Natural killer cell treated with Interleukin-12 subunit alpha and Interleukin-12 subunit beta and Interleukin-15 and Interleukin-18, amount 100 ng/mL, for 72 hours (primary cell): ENCODE results near the gene SMAGP. TPM values are rescaled to one million over a fixed set of nuclear protein-coding genes. Genes with fewer than 3 reads are reported as not detected.
"Not testable (repeated sequence)": the region's sequence is repeated elsewhere in the genome, so short reads cannot be mapped to it uniquely, and the experiment has no call there.

Experiments used
- ATAC-seq, 2 donors: fragments of 150-1000 bp; cut with Tn5 transposase in 1 of 2; sonication (Bioruptor Pico), chemical (Tn5 transposase) in 1 of 2; 2 replicates each; pipeline ENCODE4 v1.10.0; 2021
- DNase-seq: peaks from one replicate; pipeline ENCODE4 v3.0.0; 2022; ENCODE audit warnings: low spot score
- H3K27ac Mint-ChIP-seq, 2 donors: 1 replicate in 1 of 2; 2 replicates in 1 of 2; pipeline ENCODE4 v1.8.0; 2022; ENCODE audit warnings: mixed read lengths in 2 of 2, mild to moderate bottlenecking in 1 of 2, moderate library complexity in 1 of 2
- H3K27me3 Mint-ChIP-seq, 2 donors: 1 replicate in 1 of 2; 2 replicates in 1 of 2; pipeline ENCODE4 v1.8.0; 2022; ENCODE audit warnings: mixed read lengths in 2 of 2
- H3K36me3 Mint-ChIP-seq: one replicate; pipeline ENCODE4 v1.8.0; 2022; ENCODE audit warnings: mixed read lengths
- H3K4me1 Mint-ChIP-seq, 2 donors: 1 replicate in 1 of 2; 2 replicates in 1 of 2; pipeline ENCODE4 v1.8.0; 2022; ENCODE audit warnings: low read depth in 2 of 2, mixed read lengths in 2 of 2, mild to moderate bottlenecking in 1 of 2
- H3K4me3 Mint-ChIP-seq: one replicate; pipeline ENCODE4 v1.8.0; 2022; ENCODE audit warnings: mixed read lengths
- H3K9me3 Mint-ChIP-seq: 2 replicates; pipeline ENCODE4 v1.8.0; 2022; ENCODE audit warnings: mixed read lengths
- total RNA-seq, 2 donors: library from RNA; stranded (reverse); gene quantifications; one replicate each; pipeline ENCODE4 v1.2.3, GENCODE V29; 2022

Gene SMAGP
- total RNA-seq, 2 donors from 2014 or later: 3.8 to 11.5 TPM

GRCh38 chr12:51227962-51228361 is 42.3 kb downstream of the SMAGP start:
- no peak overlapping the region for H3K4me3 Mint-ChIP-seq
- DNase-seq: no peak
- no peaks in the 10 kb centered on the region for H3K9me3 Mint-ChIP-seq
- no peak overlapping the region for H3K27ac Mint-ChIP-seq
- no peaks in the 10 kb centered on the region for H3K27me3 Mint-ChIP-seq
- H3K36me3 Mint-ChIP-seq: no peaks in the 10 kb centered on the region
- H3K4me1 Mint-ChIP-seq: no peaks in the 10 kb centered on the region
- ATAC-seq: no peak

- H3K27ac Mint-ChIP-seq, H3K36me3 Mint-ChIP-seq, H3K9me3 Mint-ChIP-seq, DNase-seq, H3K4me1 Mint-ChIP-seq, H3K4me3 Mint-ChIP-seq, H3K27me3 Mint-ChIP-seq, ATAC-seq: not testable (repeated sequence)
Measured at GRCh38 chr12:51227112-51227511, 43.1 kb downstream of the SMAGP start.

DNA sequence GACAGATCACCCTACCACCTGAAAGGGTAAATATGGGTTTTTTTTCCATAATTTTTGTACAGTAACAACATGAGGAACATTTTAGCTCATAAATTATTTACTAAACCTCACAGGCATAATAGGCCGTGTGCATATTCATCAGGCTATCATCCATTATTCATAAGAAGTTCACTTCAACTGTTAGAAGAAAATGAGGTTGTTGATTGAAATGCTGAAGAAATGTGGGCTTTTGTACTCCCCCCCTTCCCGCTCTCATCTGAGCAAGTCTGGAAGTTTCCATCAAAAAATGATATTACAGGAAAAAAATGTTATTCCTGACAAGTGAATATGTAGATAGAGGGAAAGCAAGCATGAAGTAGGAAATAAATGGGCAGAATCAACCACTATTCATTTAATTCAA is 44.4 kb downstream of the SMAGP start:
- Mint-ChIP-seq H3K9me3 (no peaks in the 10 kb centered on the region), H3K4me1 (no peaks in the 10 kb centered on the region), H3K36me3 (no peaks in the 10 kb centered on the region), H3K27me3 (no peaks in the 10 kb centered on the region), H3K27ac (no peak overlapping the region), H3K4me3 (no peak overlapping the region)
- DNase-seq (no peak), ATAC-seq (no peak)

DNA sequence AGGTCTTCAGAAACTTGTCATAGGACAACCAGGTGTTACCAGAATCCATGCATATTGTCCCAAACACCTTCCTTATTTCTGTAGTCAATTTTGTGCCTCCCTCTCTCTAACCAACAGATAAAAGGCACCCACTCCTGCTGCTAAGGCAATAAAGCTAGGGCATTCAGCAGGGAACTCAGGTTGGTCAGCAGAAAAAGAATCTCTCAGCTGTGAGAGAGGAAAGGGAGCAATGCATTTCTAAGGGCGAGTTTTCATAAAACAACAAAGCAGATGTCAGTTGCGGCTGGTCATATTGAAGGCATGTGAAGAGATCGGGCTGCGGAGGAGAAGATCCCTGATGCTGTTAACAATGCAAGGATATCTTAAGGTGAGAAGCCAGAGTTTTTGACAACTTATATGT is 45.0 kb downstream of the SMAGP start:
- H3K4me3 Mint-ChIP-seq: no peak overlapping the region

GRCh38 chr12:51224625-51225024 is 45.6 kb downstream of the SMAGP start:
- H3K36me3 Mint-ChIP-seq: no peaks in the 10 kb centered on the region
- no peak overlapping the region for H3K4me3 Mint-ChIP-seq
- ATAC-seq (no peak), DNase-seq (no peak)
- H3K9me3 Mint-ChIP-seq: no peaks in the 10 kb centered on the region
- H3K4me1 Mint-ChIP-seq: no peaks in the 10 kb centered on the region
- H3K27me3 Mint-ChIP-seq: no peaks in the 10 kb centered on the region
- H3K27ac Mint-ChIP-seq: no peak overlapping the region

More for the DNA sequence above, 45.0 kb downstream of the SMAGP start:
- Mint-ChIP-seq H3K4me1 (no peaks in the 10 kb centered on the region), H3K27me3 (no peaks in the 10 kb centered on the region), H3K9me3 (no peaks in the 10 kb centered on the region), H3K36me3 (no peaks in the 10 kb centered on the region), H3K27ac (no peak overlapping the region)
- DNase-seq: no peak
- no peak for ATAC-seq

DNA sequence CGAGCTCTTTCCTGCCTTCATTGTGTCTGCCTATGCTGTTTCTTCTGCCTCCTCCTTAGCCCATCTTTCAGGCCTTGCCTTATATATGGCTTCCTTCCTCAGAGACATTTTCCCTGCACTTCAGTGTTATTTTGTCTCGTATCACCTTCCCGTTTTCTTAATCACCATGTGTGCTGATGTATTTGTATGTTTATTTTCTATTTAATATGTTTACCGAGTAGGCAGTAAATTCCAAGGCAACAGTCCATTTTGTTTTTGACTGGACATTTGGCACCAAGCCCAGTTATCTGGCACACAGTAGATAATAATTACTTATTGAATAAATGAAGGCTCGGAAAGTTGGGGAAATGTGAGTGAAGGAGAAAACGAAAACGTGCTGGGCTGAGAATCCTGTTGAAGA is 47.8 kb downstream of the SMAGP start:
- Mint-ChIP-seq H3K4me3 (no peak overlapping the region), H3K9me3 (no peaks in the 10 kb centered on the region), H3K36me3 (no peaks in the 10 kb centered on the region), H3K4me1 (peaks cover 7 to 8% of the 10 kb centered on the region in 2 donors), H3K27me3 (peaks cover 0 to 3% of the 10 kb centered on the region in 2 donors), H3K27ac (no peak overlapping the region)
- ATAC-seq: no peak
- no peak for DNase-seq

GRCh38 chr12:51219857-51220256 is 50.4 kb downstream of the SMAGP start:
- H3K4me1 Mint-ChIP-seq: peaks cover 7 to 11% of the 10 kb centered on the region in 2 donors
- not testable (repeated sequence) for H3K27ac Mint-ChIP-seq, H3K4me3 Mint-ChIP-seq, DNase-seq, H3K36me3 Mint-ChIP-seq, H3K9me3 Mint-ChIP-seq, ATAC-seq, H3K27me3 Mint-ChIP-seq

GRCh38 chr12:51219322-51219721 is 50.9 kb downstream of the SMAGP start:
- peaks cover 8 to 12% of the 10 kb centered on the region in 2 donors for H3K4me1 Mint-ChIP-seq
- no peak overlapping the region for H3K27ac Mint-ChIP-seq

GRCh38 chr12:51218607-51219161 is 51.5 kb downstream of the SMAGP start:
- Mint-ChIP-seq H3K9me3 (no peaks in the 10 kb centered on the region), H3K27ac (peak overlapping the region; percentile 84 to 94), H3K4me1 (peaks cover 10 to 13% of the 10 kb centered on the region in 2 donors), H3K4me3 (peak overlapping the region; percentile 88), H3K36me3 (no peaks in the 10 kb centered on the region), H3K27me3 (peaks cover 0 to 3% of the 10 kb centered on the region in 2 donors)
- ATAC-seq: no peak
- DNase-seq: no peak

More at GRCh38 chr12:51219322-51219721, 50.9 kb downstream of the SMAGP start:
- peaks cover 0 to 3% of the 10 kb centered on the region in 2 donors for H3K27me3 Mint-ChIP-seq
- DNase-seq (no peak), ATAC-seq (no peak)
- no peak overlapping the region for H3K4me3 Mint-ChIP-seq
- H3K36me3 Mint-ChIP-seq: no peaks in the 10 kb centered on the region
- H3K9me3 Mint-ChIP-seq: no peaks in the 10 kb centered on the region

- ATAC-seq (peak; percentile 84 to 87), DNase-seq (peak; percentile 71)
- Mint-ChIP-seq H3K36me3 (no peaks in the 10 kb centered on the region), H3K9me3 (no peaks in the 10 kb centered on the region), H3K27me3 (peaks cover 0 to 3% of the 10 kb centered on the region in 2 donors), H3K27ac (peak within 1 kb of the TSS; percentile 84 to 94), H3K4me1 (peaks cover 10 to 13% of the 10 kb centered on the region in 2 donors), H3K4me3 (peak within 1 kb of the TSS; percentile 88)
Measured at GRCh38 chr12:51217968-51218606, 52.1 kb downstream of the SMAGP start, which contains the start of gene POU6F1. Gene POU6F1, minus strand, starts transcription at chr12:51218062. Its CDS starts 11,226 bp downstream, at chr12:51206836.

DNA sequence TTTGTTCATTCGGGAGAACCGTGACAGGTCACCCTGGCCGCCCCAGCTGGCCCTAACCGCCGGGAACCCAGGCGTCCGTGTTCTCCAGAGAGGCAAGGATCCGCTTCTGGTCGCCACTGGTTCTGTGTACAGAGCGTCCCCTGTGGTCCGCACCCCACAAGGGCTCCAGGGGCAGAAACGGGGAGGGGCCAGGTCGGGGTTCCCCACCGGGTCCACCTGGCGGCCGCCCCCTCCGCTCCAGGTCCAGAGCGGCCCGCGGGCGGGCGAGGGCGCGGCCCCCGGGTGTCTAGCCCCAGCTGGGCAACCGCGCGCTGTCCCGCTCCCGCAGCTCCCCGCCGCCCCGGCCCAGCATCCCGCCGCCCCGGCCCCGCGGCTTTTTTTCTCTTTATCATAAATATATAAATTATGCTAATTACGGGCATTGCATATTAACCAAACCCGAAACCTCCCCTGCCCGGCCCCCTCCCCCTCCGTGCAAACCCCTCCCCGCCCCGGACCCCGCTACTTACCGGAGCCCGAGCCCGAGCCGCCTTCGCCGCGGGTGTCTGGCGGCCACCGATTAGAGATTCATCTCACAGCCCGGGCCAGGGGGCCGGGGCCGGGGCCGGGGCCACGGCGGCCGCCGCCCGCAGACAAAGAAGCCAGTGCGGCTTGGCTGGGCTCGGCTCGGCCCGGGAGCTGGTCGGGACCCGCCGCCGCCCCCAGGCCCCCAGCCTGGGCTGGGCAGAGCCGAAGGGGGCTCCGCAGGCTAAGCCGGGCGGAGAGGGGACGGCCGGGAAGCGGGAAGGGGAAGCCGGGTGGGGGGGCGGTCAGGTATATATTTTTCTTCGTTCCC is 52.9 kb downstream of the SMAGP start:
- peak overlapping the region; percentile 84 to 94 for H3K27ac Mint-ChIP-seq

DNA sequence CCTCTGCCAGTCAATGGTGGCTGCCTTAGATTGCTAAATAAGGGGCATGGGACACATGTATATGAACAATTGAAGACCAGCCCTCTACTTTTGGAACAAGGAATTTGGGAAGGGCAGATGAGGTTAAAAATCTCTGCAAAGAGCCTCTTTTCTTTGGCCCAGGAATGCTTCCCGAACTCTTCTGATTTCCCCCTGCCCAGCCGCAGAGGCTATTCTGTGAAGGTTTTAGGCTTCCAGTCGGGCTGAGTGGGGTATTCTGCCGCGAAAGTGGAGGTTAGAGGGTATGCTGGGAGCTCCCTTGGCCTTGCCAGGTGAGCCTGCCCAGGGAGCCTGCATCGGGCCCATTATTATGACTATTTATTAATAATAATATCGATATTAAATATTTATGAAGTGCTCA is 53.6 kb downstream of the SMAGP start:
- no peak for DNase-seq
- Mint-ChIP-seq H3K4me3 (peak overlapping the region; percentile 19), H3K27ac (peak overlapping the region in 1 of 2 donors; percentile 62), H3K4me1 (peaks cover 10 to 13% of the 10 kb centered on the region in 2 donors), H3K9me3 (no peaks in the 10 kb centered on the region), H3K36me3 (no peaks in the 10 kb centered on the region), H3K27me3 (peaks cover 0 to 3% of the 10 kb centered on the region in 2 donors)
- ATAC-seq: no peak

More for the DNA sequence above, 52.9 kb downstream of the SMAGP start:
- peaks cover 10 to 13% of the 10 kb centered on the region in 2 donors for H3K4me1 Mint-ChIP-seq
- peak overlapping the region; percentile 88 for H3K4me3 Mint-ChIP-seq
- no peaks in the 10 kb centered on the region for H3K36me3 Mint-ChIP-seq
- peaks cover 0 to 3% of the 10 kb centered on the region in 2 donors for H3K27me3 Mint-ChIP-seq
- DNase-seq (peak; percentile 64), ATAC-seq (peak; percentile 70 to 74)
- no peaks in the 10 kb centered on the region for H3K9me3 Mint-ChIP-seq

DNA sequence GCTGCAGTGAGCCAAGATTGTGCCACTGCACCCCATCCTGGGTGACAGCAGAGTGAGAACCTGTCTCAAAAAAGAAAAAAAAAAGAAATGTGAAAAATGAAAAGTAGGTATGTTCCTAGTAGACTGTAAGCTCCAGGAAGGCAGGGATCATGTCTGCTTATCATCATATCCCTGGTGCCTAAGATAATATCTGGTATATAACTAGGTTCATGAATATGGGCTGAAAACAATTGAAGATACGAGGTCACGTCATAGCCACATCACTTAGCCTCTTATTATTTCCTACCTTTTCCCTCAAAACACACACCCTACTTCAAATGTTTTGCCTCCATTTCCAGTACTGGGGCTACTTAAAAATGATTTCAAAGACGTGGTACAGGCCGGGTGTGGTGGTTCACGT is 55.3 kb downstream of the SMAGP start:
- ATAC-seq: no peak
- Mint-ChIP-seq H3K4me3 (no peak overlapping the region), H3K9me3 (no peaks in the 10 kb centered on the region), H3K36me3 (no peaks in the 10 kb centered on the region), H3K4me1 (peaks cover 10 to 13% of the 10 kb centered on the region in 2 donors), H3K27ac (no peak overlapping the region), H3K27me3 (peaks cover 0 to 3% of the 10 kb centered on the region in 2 donors)
- DNase-seq: no peak
